ENCODE results near the gene TMIGD3. TPM values are rescaled to one million over a fixed set of nuclear protein-coding genes. Genes with fewer than 3 reads are reported as not detected.

TMIGD3 gene
- total RNA-seq, 1 donor: 0.43 TPM

DNA sequence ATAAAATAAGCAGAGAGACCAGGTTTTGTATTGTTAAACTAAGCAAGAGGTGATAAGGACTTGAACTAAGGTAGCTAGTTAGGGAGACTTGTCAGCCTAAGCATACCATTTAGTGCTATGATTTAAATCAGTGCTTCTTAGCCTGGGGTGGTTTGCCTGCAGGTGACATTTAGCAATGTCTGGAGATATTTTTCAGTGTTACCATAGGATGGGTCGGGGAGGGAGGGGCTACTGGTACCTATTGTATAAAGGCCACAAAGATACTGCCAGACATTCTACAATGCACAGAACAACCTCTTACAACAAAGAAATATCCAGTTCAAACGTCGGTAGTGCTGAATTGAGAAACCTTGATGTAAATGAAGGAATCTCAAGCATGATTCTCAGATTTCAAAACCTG lies 50.9 kb downstream of the TMIGD3 start:
- DNase-seq (ENCODE audit: low read depth): no peak
- H3K4me3 ChIP-seq (ENCODE audit: low read depth, low read length): no peak overlapping the region
- TF ChIP-seq, protein P1, sequence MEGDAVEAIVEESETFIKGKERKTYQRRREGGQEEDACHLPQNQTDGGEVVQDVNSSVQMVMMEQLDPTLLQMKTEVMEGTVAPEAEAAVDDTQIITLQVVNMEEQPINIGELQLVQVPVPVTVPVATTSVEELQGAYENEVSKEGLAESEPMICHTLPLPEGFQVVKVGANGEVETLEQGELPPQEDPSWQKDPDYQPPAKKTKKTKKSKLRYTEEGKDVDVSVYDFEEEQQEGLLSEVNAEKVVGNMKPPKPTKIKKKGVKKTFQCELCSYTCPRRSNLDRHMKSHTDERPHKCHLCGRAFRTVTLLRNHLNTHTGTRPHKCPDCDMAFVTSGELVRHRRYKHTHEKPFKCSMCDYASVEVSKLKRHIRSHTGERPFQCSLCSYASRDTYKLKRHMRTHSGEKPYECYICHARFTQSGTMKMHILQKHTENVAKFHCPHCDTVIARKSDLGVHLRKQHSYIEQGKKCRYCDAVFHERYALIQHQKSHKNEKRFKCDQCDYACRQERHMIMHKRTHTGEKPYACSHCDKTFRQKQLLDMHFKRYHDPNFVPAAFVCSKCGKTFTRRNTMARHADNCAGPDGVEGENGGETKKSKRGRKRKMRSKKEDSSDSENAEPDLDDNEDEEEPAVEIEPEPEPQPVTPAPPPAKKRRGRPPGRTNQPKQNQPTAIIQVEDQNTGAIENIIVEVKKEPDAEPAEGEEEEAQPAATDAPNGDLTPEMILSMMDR (IDR thresholded peaks at IDR 0.05; ENCODE audit: insufficient read depth, low read depth, low read length): no peak

DNA sequence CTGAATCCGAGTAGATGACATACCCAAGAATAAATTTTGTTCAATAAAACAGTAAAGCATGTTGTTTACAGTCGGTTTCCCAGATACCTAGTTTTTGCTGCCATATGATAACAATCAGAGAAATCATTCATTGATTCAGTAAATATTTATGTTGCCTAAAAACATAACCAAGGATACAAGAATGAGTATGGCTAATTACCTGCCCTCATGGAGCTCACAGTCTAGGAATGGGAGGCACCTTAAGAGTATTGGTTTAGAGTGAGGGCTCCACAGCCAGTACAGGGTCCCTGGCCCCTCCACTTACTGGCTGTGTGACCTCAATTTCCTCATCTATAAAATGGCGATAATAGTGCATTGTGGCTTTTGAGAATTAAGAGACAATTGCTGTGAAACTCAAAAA lies 53.2 kb downstream of the TMIGD3 start:
- TF ChIP-seq, protein P1 (IDR thresholded peaks at IDR 0.05; ENCODE audit: insufficient read depth, low read depth, low read length): no peak
- H3K4me3 ChIP-seq (ENCODE audit: low read depth, low read length): peak overlapping the region; percentile 100
- no peak for DNase-seq (ENCODE audit: low read depth)

DNA sequence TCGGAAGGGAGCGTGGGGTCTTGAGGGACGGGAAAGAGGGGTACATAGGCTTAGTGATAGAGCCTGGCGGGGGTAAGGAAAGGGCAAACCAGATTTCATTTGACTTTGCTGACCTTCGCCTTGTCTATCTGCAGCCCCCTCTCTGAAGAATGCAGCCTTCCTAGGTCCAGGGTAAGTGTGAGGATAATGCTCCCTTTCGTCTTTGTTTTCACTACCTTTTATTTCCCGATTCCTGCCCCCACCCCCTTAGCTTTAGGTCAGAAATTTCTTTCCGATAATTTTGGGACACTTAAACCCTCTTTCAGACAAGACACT lies 53.8 kb downstream of the TMIGD3 start:
- TF ChIP-seq, protein P1 (IDR thresholded peaks at IDR 0.05; ENCODE audit: insufficient read depth, low read depth, low read length): no peak
- DNase-seq (ENCODE audit: low read depth): no peak
- peak overlapping the region; percentile 100 for H3K4me3 ChIP-seq (ENCODE audit: low read depth, low read length)

DNA sequence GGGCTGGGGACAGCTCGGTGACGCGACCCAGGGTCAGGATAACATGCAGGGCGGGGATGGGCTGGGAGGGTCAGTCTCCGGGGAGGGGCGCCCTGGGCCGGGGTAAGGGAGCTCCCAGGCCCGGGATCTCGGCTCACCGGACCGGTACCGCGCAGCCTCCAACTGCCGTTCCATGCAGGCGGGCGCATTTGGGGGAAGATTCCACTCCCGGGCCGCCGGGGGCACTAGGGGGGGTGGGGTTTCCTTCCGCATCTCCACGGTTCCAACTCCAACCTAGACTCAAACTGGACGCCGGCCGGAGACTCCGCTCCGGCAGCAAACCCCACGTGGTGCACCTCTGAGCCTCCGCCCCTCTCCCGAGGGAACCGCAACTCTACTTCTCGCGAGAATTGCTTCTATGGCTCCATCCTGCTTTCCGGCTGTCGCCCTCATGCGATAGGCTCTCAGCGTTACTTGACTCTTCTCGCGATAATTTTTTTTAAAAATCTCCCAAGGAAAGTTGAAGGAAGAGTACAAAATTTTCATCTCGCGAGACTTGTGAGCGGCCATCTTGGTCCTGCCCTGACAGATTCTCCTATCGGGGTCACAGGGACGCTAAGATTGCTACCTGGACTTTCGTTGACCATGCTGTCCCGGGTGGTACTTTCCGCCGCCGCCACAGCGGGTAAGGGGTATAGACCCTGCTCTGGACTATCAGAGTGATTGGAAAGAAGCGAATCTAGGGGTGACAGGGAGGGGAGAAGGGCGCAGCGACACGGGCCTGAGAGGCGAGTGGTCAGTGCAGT lies 54.3 kb downstream of the TMIGD3 start, which contains the start of the genes ATP5PB and WDR77:
ATP5PB (plus strand) TSS at position 547 of the 785 bp plus-strand sequence; CDS start at position 625, 78 bp downstream.
WDR77 (minus strand) TSS at position 339 of the 785 bp plus-strand sequence; CDS start at position 252, 87 bp downstream.
- peak; percentile 99 for DNase-seq (ENCODE audit: low read depth)
- H3K4me3 ChIP-seq (ENCODE audit: low read depth, low read length): peak within 1 kb of the TSS; percentile 100
- TF ChIP-seq, protein P1 (IDR thresholded peaks at IDR 0.05; ENCODE audit: insufficient read depth, low read depth, low read length): no peak

DNA sequence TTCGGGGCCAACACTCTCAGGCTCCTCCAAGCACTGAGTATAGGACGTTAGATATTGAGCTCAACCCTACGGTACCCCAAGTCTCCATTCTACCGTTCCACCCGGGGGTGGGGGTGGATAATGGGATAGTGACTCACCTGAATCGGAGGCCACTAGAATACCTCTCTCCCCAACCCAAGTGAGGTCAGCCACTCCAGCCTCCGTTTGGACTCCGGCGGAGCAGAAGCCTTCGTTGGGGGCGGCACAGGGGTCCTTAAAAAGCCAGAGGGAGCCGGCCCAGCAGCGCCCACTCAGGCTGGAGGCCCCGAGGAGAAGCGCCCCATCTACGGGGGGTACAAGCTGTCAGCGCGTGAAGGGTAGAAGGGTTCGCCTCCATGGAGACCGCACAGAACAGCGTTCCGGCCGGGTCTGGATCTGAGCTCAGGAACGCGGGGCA lies 54.9 kb downstream of the TMIGD3 start:
- TF ChIP-seq, protein P1 (IDR thresholded peaks at IDR 0.05; ENCODE audit: insufficient read depth, low read depth, low read length): no peak
- H3K4me3 ChIP-seq (ENCODE audit: low read depth, low read length): peak overlapping the region; percentile 100
- no peak for DNase-seq (ENCODE audit: low read depth)

DNA sequence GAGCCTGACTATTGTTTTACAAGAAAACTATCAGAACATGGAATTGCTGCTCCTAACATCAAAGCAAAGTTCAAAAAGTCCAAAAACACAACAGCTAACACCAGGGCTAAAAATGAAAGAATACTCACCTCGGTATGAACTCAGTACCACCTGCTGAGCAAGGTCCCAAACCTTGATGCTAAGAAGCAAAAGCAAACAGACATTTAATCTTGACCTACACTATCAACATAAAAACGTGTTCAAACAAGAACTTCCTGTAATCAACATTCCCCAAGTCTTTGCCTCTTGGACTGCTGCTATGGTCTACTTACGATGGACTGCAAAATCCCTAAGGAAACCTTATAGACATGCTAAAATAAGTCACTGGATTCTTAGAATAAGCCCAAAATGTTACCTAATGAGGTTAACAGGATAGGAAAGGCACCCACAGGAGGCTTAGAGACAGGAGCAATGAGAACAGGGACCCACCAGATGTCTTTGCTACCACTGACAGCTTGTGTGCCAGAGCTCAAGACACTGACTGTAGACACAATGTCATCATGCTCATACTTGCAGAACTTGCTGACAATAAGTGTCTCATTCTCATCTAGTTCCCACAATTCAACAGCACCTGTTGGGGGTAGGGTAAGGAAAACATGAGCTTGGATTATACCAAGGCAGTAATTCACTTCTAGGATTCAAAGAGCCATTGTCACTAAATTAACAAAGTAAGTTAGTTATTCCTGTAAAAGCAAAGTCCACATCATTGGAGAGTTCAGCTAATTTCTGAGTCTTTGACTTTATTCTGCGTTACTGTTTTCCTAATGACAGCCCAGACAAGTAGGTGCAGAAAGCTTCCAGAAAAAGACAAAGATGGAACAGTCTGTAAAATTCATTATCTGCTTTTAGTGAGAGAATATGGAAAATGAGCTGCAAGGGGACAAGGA lies 56.2 kb downstream of the TMIGD3 start:
- no peak for DNase-seq (ENCODE audit: low read depth)
- TF ChIP-seq, protein P1 (IDR thresholded peaks at IDR 0.05; ENCODE audit: insufficient read depth, low read depth, low read length): no peak
- H3K4me3 ChIP-seq (ENCODE audit: low read depth, low read length): peak overlapping the region; percentile 100
